ENCODE results near the gene ELP4.

ELP4 gene

DNA sequence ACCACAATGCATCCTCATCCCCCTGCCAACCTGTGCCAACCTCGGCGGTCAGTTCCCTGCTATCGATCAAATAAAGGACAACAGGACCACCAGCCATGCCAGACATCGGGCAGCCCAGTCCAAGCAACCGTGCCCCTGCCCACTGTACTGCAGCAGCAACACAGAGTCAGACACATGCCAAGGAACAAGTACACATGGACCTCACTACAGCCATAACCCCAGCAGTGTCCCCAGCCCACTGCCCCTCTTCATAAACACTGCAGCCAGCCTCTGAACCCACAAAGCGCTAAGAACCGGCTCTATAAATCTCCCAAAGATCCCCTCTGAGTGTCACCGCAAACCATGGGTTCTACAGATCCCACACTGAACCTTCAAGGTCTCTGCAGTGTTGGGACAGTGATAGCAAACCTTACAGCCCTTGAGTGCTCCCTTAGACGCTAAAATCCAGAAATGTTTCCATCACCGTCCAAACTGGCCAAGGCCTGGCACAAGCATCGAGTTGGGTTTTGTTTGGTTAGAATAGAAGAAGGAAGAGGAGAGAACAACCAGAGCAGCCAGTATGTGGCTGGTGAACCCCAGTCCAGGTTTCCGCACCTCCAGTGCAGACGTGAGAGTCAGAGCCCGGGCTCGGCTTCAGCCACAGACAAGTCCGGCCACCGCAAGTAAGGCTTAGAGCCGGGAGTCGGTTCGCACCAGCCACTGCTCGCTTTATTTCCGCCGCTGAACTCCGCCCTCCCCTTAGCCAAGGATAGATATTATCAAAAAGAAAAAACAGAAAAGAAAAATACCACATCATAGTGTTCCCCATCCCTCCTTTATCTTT is 293.6 kb downstream of the ELP4 start:
- DNase-seq, result no peak

DNA sequence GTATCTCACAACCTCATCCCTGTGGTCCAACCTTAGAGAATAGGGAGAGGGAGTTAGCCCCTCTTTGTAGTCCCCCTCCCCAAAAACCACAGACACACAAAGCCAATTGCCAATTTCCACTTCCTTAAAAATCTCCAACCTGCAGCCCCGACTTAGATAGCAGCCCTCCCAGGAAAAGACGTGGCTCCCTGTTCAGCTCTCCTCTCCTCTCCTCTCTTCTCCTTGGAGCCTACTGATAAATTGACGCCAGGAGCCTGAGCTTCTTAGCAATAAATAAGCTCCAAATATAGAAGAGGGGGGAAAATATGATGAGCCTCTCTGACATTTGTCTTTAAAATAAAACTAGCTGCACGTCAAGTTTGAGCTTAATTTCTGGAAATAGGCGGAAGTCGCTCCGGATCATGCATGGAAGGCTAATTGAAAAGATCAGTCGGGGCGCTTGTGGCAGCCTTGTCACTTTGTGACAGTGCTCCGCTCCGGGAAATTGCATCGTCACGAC is 294.3 kb downstream of the ELP4 start:
- no peak for DNase-seq

DNA sequence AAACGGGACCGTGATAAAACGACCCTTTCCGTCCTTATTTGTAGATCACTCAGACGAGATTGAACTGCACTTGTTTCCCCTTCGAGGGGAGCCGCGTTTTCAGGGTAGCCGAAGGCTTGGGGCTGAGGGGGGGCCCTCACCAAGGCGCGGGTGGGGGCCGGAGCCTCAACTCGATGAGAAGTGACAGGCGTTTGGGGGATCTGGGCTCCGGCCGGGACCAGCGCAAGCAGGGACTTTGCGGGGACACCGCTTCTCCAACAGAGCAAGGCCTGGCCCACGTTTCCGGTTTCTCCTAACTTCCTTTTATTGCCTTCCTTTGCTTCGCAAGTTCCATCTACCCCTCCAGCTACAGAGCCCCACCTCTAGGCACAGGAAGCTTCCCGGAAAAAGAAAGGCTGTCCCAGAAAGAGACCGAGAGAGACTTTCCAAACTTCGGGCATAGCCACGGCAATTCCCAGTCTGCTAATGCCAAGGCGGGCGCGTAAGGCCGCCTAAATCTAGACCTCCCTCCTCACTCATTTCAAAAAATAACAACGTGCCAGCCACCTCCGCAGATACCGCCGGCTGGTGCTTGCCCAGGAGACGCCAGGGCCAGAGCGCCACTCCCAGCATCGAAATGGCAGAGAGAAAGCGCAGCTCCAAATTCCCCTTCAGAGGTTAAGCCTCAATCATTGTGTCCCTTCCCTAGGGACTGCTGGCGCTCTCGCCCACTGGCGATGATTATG is 294.9 kb downstream of the ELP4 start:
- DNase-seq, result no peak

DNA sequence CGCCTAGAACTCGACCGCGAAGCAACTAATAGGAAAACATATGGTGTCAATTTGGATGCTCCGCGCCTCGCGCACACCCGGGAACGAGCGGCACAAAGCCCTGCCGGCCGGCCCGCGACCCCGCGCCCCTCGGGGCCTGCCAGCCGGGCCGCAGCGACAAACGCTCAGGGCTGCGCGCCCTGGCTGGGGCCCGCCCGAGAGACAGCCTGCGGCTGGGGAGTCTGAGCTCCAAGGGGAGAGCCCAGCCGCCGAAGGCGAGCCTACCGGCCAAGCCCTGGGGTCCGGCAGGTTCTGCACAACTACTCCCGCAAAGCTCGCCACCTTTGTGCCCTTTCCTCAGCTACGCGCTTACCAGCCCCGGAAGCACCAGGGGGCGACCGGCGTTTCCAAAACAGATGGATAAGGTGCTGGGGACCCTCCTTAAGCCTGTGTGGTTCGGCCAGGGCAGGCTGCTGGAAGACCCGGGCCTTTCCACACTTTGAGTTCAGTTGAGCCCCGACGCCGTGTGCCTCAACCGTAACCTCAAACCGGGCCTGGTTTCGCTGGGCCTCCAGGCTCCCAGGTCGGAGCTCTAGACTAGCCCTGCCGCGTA is 295.6 kb downstream of the ELP4 start:
- no peak for DNase-seq

DNA sequence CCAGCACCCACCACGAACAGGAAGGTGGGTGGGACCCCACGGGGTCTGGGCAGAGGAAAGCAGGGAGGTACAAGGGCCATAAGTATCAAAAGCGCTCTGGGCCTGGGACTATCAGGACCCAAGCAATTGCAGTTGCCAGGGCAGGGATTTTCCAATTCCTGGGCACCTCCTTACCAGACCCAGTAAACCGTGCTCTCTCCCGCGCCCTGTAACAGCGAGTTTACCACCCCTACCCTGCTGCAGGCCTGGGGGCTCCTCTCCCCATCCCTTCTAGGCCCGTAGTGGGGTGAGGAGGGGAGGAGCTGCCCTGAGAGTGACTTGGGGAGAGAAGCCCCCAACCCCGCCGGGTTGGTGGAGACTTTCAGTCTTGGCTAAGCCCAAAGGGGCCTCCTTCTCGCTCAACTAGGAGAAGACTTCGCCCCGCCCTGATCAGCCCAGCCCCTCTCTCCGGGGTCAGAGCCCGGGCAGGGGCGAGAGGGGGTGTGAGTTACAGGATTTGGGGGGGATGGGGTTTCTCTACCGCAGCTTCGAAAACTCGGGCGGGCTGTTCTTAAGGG is 296.1 kb downstream of the ELP4 start:
- DNase-seq, result no peak

DNA sequence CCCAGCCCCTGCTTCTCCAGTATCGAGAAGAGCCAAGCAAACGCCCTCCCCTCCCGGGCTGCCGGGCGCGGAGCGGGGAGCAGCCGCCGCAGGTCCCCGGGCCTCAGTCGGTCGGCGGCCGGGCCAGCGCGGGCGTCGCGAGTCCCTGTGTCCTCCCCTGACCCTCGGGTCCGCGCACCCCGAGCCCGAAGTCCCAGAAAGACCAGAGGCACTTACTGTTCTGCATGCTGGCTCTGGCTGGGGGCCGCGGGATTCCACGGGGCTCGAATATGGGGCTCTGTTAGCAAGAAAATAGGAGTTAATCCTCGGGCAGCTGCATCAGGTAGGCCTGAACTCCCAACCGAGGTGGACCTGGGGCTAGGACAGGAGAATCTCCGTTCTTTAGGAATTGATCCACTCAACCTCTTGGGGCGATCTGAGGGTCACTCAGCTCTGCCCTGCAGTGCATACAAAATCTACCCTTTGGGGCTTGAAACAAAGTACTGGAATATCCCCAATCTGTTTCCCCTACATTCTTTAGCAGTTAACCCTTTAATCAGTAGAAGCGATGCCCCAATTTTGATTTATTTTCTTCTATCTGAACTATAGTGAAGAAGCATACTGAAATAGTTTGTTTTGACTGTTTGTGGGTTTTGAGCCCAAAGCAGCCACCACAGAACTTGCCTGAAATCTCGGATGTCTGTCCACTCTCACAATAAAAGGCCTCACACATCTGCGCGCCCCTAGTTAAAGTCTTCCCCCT is 296.8 kb downstream of the ELP4 start:
- DNase-seq, result no peak

DNA sequence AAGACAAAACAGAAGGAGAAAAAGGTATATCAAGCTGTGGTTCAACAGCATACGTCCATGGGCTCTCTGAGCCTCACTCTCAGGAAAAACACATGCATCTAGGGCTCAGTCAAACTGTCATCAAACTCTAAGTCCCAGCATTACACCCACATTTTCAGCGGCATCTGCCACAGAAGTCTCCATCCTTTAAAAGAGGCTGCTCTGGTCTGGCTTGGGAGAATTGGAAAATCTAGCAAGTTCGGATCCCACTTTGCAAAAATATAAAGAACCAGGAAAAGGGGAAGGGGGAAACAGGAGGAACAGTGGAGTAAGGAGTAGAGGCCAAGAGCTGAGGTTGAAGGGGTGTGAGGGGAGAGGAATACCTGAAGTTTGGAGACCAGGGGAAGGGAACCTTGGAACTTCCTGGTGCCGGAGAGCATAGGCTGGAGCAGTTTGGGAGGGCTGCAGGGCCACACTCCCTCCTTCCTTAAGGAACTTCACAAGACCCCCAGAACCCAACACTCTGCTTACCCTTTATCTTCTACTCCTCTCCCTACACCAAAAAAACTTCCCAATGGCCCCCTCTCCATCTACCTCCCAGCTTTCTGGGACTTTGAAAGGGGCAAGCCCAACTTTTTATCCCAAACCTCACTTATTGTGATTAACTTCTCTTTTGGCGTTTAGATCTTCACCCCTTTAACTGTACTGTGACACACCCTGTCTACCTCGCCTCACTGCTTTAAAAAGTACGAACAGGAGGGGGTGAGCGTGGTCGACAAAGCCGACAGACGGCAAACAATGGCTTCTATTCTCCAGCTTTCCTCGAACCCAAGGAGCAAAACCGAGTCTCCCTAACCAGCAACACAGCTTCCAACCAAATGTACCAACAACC is 297.6 kb downstream of the ELP4 start:
- no peak for DNase-seq

DNA sequence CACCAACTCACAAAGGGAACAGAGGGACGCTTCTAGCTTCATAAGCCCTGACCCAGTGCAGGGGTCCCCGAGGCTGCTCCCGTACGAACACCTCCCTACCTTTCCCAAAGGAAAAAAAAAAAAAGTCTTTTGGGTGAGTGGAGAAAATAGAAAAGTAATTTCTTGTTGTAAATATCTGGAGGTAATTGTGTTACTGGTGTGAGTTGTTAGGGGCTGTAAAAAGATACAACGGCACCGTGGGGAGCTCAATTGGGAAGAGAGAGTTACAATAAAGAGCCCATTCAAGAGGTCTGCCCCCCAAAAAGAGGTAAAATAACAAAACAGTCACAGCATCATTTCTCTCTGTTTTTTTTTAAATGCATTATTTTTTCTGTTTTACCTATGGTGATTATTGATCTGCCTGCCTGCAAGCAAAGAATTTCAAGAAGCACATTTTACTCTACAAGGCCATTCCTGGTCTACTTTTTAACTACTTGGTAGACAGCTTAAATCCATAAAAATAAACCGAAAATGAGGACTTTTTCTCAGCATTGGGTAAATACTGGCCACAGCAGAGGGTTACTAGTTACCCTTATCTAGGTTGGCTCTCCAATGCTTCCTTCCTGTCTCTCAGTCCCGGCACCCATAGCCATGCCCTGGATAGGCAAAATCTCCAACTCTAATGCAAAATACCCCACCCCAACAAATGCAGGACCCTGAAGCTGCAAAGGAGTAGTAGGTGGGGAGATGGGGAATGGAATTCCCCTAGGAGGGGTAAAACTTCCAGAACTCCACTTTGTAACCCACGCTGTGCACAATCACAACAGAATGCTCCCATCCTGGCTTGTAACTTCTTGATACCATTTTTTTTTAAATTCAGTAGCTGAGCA is 298.5 kb downstream of the ELP4 start:
- DNase-seq, result no peak

DNA sequence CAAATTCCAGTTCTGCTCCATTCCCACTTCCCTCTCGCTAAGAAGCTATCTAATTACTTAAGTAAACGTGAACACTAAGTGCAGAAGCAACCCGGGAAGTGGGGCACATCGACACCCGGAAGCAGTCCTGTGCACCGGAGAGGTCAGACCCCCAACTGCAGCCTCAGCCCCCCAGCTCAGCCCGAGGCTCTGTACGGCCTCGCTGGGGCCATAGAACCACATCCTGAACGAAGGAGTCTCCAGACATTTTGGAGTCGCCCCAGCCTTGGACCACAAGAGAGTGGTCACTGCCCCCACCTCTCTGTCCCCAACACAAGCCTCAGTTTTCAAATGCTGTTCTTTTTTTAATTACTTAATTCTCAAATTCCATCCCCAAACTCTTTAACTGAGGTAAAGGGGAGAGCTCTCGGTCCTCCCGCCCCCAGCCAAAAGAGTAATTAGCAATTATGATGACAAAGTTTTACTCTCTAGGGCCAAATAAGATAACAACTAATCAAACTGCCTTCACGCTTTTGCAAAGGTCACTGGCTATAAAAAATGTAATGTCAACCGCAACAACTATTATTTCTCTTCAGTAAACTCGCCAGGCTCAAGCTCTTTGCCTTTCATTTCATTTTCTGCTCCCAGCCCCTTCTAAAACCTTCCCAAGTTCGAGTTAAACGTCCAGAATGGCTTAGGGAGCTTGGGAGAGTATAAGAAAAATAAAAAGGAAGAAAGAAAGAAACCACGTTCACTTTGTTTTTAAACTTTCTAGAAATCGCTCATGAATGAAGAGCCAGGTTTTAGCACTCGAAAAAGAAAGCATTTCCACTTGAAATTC is 299.4 kb downstream of the ELP4 start:
- no peak for DNase-seq

DNA sequence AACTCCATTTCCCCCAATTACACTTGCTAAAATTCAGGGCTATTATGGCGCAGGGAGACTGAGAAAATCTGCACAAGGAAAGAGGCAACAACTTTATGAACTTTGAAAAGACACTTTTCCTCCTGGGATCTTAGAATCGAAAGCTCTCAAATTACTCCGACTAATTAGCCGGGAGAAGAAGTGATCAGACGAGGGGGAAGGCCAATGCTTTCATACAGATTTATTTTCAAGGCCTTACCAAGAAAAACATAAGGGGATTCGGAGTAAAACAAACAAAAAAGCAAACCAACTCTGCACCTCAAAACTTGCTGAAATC is 299.9 kb downstream of the ELP4 start:
- no peak for DNase-seq

DNA sequence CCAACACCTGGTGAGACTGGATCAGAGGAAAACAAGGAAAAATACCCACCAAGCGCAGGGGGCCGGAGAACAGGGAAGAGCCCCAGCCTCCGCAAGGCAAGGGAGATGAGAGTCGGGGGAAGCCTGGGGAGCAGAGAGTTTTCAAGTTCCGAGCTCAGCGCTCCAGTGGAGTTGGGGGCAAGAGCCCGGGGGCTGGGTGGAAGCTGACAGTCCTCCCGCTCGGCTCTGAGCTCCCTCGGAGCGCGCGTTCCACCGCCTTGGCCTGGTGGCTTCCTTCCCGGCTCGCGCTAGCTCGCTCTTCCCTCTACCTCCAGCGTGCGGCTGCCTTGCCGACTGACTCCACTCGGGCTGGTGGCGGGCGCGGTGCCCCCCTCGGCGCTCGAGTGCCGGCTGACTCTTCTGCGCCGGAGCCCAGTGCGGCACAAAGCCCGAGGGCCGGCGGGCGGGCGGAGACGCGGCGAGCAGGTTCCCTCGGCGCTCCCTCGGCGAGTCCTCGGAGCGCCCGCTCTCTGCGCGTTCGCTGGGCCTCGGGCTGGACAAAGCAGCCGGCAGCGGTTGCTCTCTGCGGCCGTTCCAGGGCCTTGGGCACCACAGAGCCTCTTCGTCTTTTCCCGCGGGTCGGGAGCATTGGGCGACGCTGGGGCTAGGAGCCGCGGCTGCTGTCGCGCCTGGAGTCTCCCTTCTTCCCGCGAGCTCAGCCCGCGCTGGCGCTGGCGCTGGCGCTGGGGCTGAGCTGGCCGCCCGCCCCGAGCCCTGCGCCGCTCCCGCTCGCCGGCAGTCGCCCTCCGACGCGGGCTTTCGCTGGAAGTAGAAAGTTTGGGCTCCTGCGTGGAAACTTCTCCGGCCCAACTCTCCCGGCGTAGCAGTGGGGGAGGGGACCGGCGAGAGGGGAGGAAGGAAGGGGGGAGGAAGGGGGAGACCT is 300.6 kb downstream of the ELP4 start:
- peak; percentile 79 for DNase-seq

DNA sequence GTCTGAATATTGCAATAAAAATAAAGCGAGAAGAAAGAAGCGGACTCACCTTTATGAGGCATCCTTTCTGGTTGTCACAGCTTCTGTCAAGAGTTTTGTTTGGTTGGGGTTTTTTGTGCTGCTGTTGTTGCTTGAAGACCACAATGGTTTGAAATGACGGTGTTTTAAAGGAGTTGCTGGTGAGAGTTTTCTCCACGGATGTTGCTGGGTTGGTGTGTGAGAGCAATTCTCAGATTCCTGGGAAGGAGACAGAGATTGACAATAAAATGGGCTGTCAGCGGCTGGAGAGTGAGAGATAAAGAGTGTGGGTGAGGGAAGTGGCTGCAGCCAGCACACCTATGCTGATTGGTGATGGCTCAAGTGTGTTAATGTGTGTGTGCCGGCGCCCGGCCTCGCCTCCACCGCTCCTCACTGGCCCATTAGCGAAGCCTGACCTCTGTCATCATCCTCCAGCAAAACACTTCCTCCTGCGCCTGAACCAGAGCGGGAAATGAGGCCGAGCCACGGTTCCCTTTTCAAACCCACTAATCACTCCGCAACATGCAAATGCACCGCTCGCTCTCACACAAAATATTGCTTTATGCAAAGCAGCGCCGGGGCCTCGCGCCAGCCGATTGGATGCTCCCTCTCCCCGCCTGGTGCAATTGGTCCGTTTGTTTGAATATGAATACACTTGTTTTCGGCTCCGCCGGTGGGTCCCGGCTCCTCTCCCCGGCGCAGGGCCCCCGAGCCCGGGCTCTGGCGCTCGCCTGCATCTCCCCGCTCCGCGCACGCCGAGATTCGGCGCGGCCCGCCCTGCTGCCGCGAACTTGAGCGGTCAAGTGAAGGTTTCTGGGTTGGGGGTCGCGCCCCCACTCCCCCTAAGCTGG is 301.4 kb downstream of the ELP4 start, which contains the start of gene PAX6:
TSS of gene PAX6 (minus strand) at position 544 of the 869 bp plus-strand sequence. CDS start 4,911 bp downstream, outside the sequence.
- DNase-seq, result peak; percentile 65

DNA sequence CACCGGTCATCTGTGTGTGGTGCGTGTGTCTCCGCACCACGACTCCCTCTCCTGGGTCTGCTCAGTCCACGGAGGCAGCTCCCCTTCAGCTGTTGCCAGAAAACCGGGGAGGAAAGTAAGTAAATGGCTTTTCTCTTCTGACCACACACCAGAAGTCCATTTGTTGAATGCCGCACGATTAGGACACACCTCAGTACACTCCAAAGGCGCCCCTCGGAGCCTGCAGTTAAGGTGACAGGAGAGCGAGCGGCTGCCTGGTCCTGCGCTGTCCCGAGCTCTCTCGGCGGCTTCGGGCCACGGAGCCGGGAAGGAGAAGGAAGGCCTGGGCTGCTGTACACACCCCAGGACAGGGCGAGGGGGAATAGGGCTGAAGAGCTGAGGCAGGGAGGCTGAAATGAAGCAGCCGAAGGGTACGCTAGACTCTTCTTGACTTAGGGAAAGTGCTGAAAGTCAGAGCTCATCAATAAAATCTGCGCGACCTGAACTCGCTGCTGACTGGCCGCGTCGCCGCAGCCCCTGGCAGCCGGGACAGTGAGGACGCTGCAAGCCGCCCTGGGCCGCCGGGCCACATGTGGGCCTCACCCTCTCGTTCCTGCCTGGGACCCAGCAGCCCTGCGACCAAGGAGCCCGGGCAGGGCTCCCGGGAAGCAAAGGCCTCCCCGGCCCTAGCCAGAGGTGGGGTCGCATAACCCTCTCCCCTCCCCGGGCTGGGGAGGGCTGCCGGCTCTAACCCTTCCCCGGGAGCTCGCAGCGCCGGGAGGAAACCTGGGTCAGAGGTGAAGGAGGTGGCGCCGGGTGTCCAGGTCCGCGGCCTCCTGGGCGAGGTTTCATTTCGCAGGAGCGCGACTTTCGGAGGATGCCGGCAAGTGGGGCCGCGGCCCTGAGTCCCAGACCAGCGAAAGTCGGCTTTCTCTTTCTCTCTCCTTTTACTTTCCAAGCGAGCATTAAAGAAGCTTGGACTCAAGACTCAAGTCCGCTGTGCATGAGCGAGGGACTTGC is 303.1 kb downstream of the ELP4 start:
- DNase-seq, result no peak

DNA sequence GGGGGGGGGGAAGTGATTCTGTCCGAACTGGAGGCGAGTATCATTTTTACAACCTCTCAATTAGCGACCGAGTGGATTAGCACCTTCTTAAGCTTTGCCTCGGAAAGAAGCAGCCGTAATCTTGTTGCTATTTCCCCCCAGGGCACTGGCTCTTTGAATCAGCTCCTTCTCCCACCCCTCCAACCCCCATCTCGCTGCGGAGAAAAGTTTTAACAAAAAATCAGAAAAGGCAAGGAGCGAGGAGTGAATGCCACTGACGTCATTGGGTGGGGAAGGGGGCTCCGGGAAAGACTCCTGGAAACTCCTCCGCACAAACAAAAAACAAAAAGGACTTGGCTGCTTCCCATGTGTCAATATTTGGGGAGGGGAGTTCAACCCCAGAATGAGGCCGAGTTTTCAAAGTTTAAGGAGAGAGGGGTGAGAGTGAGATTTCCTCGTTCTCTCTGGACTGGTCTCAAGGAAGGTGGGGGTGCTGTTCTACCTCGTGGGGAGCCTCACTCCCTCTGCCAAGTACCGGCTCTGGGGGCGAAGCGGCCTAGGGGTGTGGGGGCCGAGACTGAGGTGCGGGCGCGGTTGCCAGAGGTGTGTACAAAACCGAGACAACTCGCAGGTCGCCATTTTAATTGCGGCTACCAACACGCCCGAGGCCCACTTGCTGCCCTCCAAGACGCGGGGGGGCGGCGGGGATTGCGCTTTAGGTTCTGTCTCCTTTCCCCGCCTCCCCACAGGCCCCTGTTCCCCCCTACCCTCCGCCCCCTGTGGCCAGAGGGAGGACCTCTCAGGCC is 304.0 kb downstream of the ELP4 start:
- no peak for DNase-seq

DNA sequence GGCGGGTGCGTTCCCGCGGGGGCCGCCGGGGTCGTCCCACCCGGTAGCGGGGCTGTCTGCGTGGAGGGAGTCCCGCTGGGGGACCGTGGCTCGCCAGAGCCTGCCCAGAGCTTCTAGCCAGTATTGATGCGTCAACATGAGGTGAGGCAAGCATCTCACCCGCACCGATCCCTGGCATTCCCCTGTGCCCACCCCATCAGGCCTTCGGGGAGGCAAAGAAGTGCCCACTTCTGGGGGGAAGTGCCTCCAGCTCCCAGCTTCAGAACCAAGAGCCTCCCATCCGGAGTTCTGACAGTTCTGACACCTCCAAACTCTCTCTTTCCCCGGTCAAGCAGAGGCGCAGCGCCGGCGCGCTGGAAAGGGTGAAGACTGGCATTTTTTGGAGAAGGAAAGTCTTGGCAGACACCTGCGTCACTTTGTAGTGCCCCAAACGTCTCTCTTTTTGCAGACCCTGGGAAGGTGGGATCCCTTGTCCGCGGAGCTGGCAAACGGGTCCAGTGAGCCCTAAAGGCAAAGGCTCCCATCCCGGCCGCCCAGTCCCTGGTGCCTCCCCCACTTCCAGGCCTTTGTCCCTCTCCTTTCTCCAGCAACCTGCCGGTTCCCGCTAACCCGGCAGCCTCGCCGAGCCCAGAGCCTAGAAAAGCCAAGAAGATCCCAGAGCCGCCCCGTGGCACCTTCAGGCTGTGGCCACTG is 304.8 kb downstream of the ELP4 start:
- no peak for DNase-seq
